ENCODE results near the gene ZNF668.

ZNF668 gene

GRCh38 chr16:31084584-31085302 is 10.7 kb upstream of the ZNF668 start:
- TF ChIP-seq, protein P1, sequence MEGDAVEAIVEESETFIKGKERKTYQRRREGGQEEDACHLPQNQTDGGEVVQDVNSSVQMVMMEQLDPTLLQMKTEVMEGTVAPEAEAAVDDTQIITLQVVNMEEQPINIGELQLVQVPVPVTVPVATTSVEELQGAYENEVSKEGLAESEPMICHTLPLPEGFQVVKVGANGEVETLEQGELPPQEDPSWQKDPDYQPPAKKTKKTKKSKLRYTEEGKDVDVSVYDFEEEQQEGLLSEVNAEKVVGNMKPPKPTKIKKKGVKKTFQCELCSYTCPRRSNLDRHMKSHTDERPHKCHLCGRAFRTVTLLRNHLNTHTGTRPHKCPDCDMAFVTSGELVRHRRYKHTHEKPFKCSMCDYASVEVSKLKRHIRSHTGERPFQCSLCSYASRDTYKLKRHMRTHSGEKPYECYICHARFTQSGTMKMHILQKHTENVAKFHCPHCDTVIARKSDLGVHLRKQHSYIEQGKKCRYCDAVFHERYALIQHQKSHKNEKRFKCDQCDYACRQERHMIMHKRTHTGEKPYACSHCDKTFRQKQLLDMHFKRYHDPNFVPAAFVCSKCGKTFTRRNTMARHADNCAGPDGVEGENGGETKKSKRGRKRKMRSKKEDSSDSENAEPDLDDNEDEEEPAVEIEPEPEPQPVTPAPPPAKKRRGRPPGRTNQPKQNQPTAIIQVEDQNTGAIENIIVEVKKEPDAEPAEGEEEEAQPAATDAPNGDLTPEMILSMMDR (conservative IDR thresholded peaks at IDR 0.05; ENCODE audit: low read length): no peak
- DNase-seq (ENCODE audit: low read depth): no peak
- H3K4me3 ChIP-seq (ENCODE audit: low read length): no peak overlapping the region

DNA sequence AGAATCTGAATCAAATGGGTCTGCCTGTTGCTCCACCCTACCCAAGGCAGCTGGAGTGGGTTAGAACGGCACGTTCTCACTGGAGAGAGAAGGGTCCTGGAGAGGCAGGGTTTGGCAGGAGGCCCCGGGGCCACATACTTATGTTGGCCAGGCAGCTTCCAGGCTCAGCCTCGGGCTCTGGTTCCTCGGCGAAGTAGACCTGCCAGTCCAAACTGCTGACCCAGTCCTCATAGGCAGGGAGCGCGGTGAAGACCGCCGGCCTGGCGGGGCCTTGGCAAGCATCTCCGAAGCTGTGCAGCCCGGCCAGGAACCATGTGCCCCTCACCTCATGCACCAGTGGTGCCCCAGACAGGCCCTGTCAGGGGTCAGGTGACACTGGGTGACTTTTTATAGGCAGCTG is 9.9 kb upstream of the ZNF668 start:
- no peak for DNase-seq (ENCODE audit: low read depth)
- no peak overlapping the region for H3K4me3 ChIP-seq (ENCODE audit: low read length)
- TF ChIP-seq, protein P1 (conservative IDR thresholded peaks at IDR 0.05; ENCODE audit: low read length): no peak

DNA sequence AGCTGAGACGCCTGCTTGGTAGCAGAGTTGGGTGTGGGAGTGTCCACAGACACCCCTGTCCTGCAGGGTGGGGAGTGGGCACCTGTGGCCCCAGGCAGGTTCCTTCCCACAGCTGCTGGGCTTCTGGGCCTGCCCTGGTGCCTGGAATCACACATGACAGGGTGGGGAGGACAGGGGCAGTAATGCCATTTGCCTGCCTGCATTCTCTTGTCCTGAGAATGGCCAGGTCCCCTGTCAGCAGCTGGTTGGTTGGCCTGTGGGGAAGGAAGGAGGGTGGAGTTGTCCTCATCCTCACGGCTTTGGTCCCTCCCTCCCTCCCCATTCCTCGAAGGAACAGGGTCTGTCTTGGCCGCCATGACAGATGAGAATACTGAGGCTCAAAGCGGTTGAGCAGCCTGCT is 9.5 kb upstream of the ZNF668 start:
- H3K4me3 ChIP-seq (ENCODE audit: low read length): no peak overlapping the region
- TF ChIP-seq, protein P1 (conservative IDR thresholded peaks at IDR 0.05; ENCODE audit: low read length): no peak
- no peak for DNase-seq (ENCODE audit: low read depth)

DNA sequence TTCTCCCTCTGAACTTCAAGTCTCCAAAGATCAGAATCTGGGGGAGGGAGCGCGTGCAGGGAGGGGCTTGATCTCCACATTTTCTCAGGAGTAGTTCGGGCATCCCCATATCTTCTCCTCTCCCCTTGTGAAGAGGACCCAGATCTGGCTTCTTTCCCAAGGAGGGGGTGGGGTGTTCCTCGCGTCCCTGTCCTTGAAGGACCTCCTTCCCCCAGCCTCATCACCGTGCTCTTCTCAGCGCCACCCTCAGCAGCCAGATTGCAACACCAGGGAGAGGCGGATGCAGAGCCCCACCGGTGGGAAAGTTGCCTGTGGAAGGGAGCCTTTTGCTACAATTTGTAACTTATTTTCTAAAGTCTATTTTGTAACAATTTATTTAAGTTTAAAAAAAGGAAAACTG is 9.0 kb upstream of the ZNF668 start:
- H3K4me3 ChIP-seq (ENCODE audit: low read length): no peak overlapping the region
- no peak for DNase-seq (ENCODE audit: low read depth)
- TF ChIP-seq, protein P1 (conservative IDR thresholded peaks at IDR 0.05; ENCODE audit: low read length): no peak

DNA sequence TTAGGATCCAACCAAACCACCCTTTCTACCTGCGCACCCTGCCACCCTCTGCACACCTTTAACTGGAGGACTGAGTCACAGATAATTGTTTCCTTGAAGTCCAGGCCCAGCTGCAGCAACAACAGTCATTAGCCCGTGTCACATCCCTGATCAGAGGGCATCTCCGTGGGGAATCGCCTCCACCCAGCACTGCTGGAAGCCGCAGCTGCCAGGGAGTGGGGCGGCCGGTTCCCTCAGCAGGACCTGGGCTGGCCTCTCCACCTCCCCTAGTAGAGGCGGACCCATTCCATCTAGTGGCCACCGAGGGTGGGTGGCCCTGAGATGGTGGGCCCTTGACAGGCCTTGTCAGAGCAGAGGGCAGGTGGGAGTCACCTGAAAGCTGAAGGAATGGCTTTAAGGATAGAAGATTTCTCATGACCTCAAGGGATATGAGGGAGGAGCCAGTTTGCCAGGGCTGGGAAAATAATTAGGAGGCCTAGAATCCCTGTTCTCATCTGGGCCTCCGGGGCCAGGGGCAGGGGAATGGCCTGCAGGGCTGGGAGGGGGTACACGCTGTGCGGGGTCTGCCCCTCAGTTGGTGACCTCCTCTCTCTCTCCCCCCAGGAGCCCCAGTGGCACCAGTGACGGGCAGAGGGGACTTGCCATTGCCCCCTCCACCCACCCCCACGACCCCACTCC is 8.5 kb upstream of the ZNF668 start:
- TF ChIP-seq, protein P1 (conservative IDR thresholded peaks at IDR 0.05; ENCODE audit: low read length): no peak
- no peak overlapping the region for H3K4me3 ChIP-seq (ENCODE audit: low read length)
- no peak for DNase-seq (ENCODE audit: low read depth)

DNA sequence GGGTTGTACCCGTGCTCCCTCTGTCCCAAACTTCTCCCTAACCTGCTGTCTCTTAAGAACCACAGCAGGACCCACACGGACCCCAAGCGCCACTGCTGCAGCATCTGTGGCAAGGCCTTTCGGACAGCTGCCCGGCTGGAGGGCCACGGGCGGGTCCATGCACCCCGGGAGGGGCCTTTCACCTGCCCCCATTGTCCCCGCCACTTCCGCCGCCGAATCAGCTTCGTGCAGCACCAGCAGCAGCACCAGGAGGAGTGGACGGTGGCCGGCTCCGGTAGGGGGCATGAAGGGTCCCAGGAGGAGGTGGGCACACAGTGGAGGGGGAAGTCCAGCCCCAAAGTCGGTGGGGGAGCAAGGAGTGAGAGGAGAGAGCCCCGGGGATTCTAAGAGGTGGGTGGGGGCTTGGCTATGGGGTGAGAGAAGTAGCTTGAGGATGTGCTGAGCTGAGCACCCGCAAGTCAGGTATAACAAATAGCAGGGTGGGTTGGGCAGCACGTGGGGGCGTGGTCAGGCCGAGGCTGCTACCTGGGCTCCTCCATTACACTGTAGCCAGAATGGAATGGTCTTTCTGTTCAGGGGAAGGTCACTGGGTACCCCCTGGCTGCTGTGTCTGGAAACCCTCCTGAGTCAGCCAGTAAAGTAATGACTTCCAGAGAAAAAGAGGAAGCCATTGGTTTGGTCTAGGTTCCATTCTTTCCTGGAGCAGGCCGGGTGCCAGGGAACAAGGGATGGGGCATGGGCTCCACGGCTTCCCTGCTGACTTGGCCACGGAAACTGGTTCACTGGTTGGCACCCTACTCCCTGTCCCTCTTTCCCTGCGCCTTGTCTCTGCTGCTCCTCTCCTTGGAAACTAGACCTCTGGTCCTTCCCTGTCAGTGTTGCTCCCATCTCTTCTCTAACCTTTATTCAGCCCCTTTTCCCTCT is 7.7 kb upstream of the ZNF668 start:
- no peak overlapping the region for H3K4me3 ChIP-seq (ENCODE audit: low read length)
- no peak for DNase-seq (ENCODE audit: low read depth)
- TF ChIP-seq, protein P1 (conservative IDR thresholded peaks at IDR 0.05; ENCODE audit: low read length): no peak
